Measurements from ENCODE around the gene CEP55.

Gene CEP55

GRCh38 chr10:93501650-93502049 is 5.2 kb downstream of the CEP55 start:
- no peak for TF ChIP-seq CTCF (IDR thresholded peaks at IDR 0.05; ENCODE audit: insufficient read depth, low read depth, low read length, missing control alignments)
- DNase-seq (ENCODE audit: low read depth), result no peak
- H3K4me3 ChIP-seq (ENCODE audit: low read length), result no peak overlapping the region

GRCh38 chr10:93503075-93503474 is 6.7 kb downstream of the CEP55 start:
- TF ChIP-seq CTCF (IDR thresholded peaks at IDR 0.05; ENCODE audit: insufficient read depth, low read depth, low read length, missing control alignments), result no peak
- DNase-seq (ENCODE audit: low read depth), result no peak
- H3K4me3 ChIP-seq (ENCODE audit: low read length), result no peak overlapping the region

- H3K4me3 ChIP-seq (ENCODE audit: low read length), result no peak overlapping the region
- no peak for DNase-seq (ENCODE audit: low read depth)
- TF ChIP-seq CTCF (IDR thresholded peaks at IDR 0.05; ENCODE audit: insufficient read depth, low read depth, low read length, missing control alignments), result no peak
Measured at GRCh38 chr10:93505075-93505474, 8.7 kb downstream of the CEP55 start.

- H3K4me3 ChIP-seq (ENCODE audit: low read length), result no peak overlapping the region
- no peak for DNase-seq (ENCODE audit: low read depth)
- no peak for TF ChIP-seq CTCF (IDR thresholded peaks at IDR 0.05; ENCODE audit: insufficient read depth, low read depth, low read length, missing control alignments)
Measured at GRCh38 chr10:93509816-93510215, 13.4 kb downstream of the CEP55 start.

GRCh38 chr10:93512565-93512964 is 16.2 kb downstream of the CEP55 start:
- no peak for TF ChIP-seq CTCF (IDR thresholded peaks at IDR 0.05; ENCODE audit: insufficient read depth, low read depth, low read length, missing control alignments)
- DNase-seq (ENCODE audit: low read depth), result no peak
- no peak overlapping the region for H3K4me3 ChIP-seq (ENCODE audit: low read length)

GRCh38 chr10:93513091-93513490 is 16.7 kb downstream of the CEP55 start:
- no peak for TF ChIP-seq CTCF (IDR thresholded peaks at IDR 0.05; ENCODE audit: insufficient read depth, low read depth, low read length, missing control alignments)
- H3K4me3 ChIP-seq (ENCODE audit: low read length), result no peak overlapping the region
- DNase-seq (ENCODE audit: low read depth), result no peak

GRCh38 chr10:93514521-93514920 is 18.1 kb downstream of the CEP55 start:
- no peak for DNase-seq (ENCODE audit: low read depth)
- no peak for TF ChIP-seq CTCF (IDR thresholded peaks at IDR 0.05; ENCODE audit: insufficient read depth, low read depth, low read length, missing control alignments)
- H3K4me3 ChIP-seq (ENCODE audit: low read length), result no peak overlapping the region

Measured in epithelial cell of esophagus (primary cell).